Fibroblast of villous mesenchyme (primary cell): ENCODE data around the gene ACADVL. TPM values are rescaled to one million over a fixed set of nuclear protein-coding genes. Genes with fewer than 3 reads are reported as not detected.
"Not testable (repeated sequence)": the region's sequence is repeated elsewhere in the genome, so short reads cannot be mapped to it uniquely, and the experiment has no call there.

Experiments used
- DNase-seq: peaks from one replicate; pipeline ENCODE4 v3.0.0-alpha.2; 2010; ENCODE audit warnings: low read depth
- H3K4me3 ChIP-seq: 2 replicates; pipeline ENCODE4 v1.5.1; 2011; ENCODE audit warnings: low read depth, mild to moderate bottlenecking, low read length
- CTCF ChIP-seq: IDR thresholded peaks from 2 replicates; pipeline ENCODE4 v1.5.1; 2012; ENCODE audit warnings: low read depth, mild to moderate bottlenecking, low read length; ENCODE audit not compliant: insufficient read depth
- total RNA-seq: library from RNA; depleted of rRNA; stranded (reverse); fragments of >200 nt; gene quantifications from 2 replicates; pipeline ENCODE4 v1.2.3, GENCODE V29; 2012

ACADVL gene
- total RNA-seq, result 171 and 255 TPM in 2 replicates

DNA sequence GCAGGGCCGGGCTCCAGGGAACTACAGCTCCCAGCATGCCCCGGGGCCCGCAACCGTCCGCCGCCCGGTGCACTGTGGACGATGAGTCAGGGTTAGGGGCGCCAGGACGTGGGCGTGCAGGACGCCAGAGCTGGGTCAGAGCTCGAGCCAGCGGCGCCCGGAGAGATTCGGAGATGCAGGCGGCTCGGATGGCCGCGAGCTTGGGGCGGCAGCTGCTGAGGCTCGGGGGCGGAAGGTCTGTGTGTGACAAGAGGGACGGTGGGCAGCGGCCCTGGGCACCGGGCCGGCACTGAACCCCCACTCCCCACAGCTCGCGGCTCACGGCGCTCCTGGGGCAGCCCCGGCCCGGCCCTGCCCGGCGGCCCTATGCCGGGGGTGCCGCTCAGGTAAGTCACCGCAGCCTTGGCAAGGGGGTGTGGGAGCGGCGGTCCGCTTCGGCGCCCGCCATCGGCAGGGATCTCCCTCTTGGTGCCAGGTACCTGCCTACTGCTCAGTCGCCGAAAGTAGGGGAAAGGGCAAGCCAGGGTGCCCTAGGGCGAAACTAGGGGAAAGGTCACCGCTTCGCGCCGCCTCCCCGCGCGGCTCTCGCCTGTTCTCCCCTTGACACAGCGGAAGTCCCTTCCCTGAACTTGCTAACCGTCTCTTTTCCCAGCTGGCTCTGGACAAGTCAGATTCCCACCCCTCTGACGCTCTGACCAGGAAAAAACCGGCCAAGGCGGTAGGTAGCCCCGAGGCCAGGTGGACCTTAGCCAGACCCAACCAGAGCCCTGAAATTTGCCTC, at the start of gene ACADVL, which contains the start of gene DLG4:
Gene ACADVL, plus strand, starts transcription at position 127 of the 781 bp plus-strand sequence. Its CDS starts 47 bp downstream, at position 174.
Gene DLG4, minus strand, starts transcription at position 25 of the 781 bp plus-strand sequence.
- peak within 1 kb of the TSS; percentile 83 for H3K4me3 ChIP-seq
- TF ChIP-seq CTCF, result no peak
- DNase-seq, result peak; percentile 85

DNA sequence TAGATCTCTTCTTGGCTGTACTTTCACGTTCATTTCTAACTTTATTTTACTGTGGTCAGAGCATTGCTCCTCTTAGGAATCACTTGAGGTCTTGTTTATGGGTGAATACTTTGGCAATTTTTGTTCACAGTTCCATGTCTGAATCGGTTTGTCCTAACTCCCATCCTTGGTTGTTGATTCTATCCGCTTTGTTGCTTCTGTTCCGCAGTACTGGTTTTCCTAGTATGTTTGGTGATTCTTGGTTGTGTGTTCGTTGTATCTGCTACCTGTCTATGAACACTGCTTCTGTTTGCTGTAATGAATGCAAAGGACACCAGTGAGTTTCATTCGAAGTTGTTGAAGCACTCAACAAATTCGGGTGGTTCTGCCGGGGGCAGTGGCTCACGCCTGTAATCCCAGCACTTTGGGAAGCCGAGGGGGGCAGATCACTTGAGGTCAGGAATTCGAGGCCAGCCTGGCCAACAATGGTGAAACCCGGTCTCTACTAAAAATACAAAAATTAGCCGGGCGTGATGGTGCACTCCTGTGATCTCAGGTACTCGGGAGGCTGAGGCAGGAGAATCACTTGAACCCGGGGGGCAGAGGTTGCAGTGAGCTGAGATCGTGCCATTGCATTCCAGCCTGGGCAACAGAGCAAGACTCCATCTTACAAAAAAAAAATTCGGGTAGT, 47.1 kb upstream of the ACADVL start:
- not testable (repeated sequence) for DNase-seq, H3K4me3 ChIP-seq

DNA sequence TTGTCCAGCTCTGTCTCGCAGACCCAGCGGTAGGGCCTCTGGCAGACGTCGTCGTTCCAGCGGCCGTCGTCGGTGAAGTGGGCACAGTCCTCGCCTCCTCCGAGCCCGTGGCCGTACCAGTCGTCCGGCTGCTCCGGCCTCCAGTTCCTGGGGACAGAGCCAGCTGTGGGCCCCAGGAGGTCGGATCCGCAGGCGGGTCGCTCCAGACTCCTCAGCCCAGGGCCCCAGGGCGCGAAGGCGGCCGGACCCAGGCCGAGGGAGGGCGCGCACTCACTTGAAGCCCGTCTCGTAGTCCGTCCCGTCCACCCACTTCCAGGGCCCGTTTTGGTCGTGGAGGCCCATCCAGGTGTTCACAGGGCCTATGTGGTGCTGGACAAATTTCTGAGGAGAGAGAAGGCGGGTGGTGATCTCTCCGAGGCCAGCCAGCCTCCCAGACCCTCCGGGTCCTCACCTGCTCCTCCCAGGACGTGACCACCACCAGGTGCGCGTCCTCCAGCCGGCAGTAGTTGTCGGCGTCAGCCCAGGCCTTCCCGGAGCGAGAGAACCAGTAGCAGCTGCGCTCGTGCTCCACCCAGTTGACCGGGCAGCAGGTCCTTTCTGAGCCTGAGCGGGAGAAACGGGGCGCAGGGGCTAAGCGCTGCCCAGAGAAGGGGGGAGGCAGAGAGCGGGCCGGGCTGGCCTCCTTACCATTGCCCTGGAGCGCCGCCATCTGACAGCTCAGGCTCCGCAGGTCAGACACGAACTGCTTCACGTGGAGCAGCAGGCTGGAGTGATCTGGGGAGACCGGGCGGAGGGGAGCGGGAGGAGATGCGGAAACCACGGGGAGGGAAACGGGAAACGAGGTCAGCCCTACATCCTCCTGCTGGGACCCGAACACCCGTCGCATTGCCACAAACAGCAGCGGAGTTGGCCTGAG, 45.8 kb upstream of the ACADVL start:
- H3K4me3 ChIP-seq, result no peak overlapping the region
- no peak for TF ChIP-seq CTCF
- no peak for DNase-seq

GRCh38 chr17:7174603-7175326, 45.0 kb upstream of the ACADVL start:
- no peak for TF ChIP-seq CTCF
- no peak for DNase-seq
- no peak overlapping the region for H3K4me3 ChIP-seq

GRCh38 chr17:7175330-7175733, 44.4 kb upstream of the ACADVL start:
- no peak for DNase-seq
- TF ChIP-seq CTCF, result no peak
- H3K4me3 ChIP-seq, result no peak overlapping the region

- no peak overlapping the region for H3K4me3 ChIP-seq
Observed at GRCh38 chr17:7176107-7176840, 43.5 kb upstream of the ACADVL start.

More at GRCh38 chr17:7176107-7176840, 43.5 kb upstream of the ACADVL start:
- no peak for TF ChIP-seq CTCF
- no peak for DNase-seq
